ENCODE data around the gene KIF22.

- no peak for TF ChIP-seq POLR2A (IDR thresholded peaks at IDR 0.05; ENCODE audit: low read depth, low read length)
- TF ChIP-seq TAF1 (IDR thresholded peaks at IDR 0.05; ENCODE audit: borderline replicate concordance, low read depth, low read length) = no peak
- no peak for TF ChIP-seq POLR2AphosphoS5 (IDR thresholded peaks at IDR 0.05; ENCODE audit: low read depth, low read length)
Measured at GRCh38 chr16:29811896-29812665, 21.5 kb downstream of the KIF22 start, which contains the start of gene PRRT2.

Data from GM12892 (cell line).